HFFc6 (cell line): Measurements from ENCODE around the gene HVCN1. TPM values are rescaled to one million over a fixed set of nuclear protein-coding genes. Genes with fewer than 3 reads are reported as not detected.

ENCODE experiments used
- DNase-seq: peaks from one replicate; pipeline ENCODE4 v3.0.0-alpha.2; 2018
- H3K27ac Mint-ChIP-seq: 2 replicates; pipeline ENCODE4 v1.8.0; 2020; ENCODE audit warnings: mild to moderate bottlenecking, mixed read lengths
- H3K27me3 Mint-ChIP-seq: 2 replicates; pipeline ENCODE4 v1.8.0; 2021; ENCODE audit warnings: mild to moderate bottlenecking, moderate library complexity, mixed read lengths; ENCODE audit not compliant: insufficient read depth
- H3K36me3 Mint-ChIP-seq: 2 replicates; pipeline ENCODE4 v1.8.0; 2021; ENCODE audit warnings: low read depth, mixed read lengths
- H3K4me1 Mint-ChIP-seq: 2 replicates; pipeline ENCODE4 v1.8.0; 2020; ENCODE audit warnings: low read depth, mixed read lengths
- H3K4me3 Mint-ChIP-seq: 2 replicates; pipeline ENCODE4 v1.8.0; 2020; ENCODE audit warnings: mild to moderate bottlenecking, moderate library complexity, mixed read lengths
- H3K9me3 Mint-ChIP-seq: 2 replicates; pipeline ENCODE4 v1.8.0; 2020; ENCODE audit warnings: mild to moderate bottlenecking, mixed read lengths
- CTCF ChIP-seq: fragments of 200-600 bp; sonication (generic); IDR thresholded peaks from 2 replicates; pipeline ENCODE4 v1.5.0; 2021; ENCODE audit warnings: antibody characterized with exemption, mild to moderate bottlenecking
- total RNA-seq, 6 experiments: library from RNA; stranded (reverse); fragmentation: NEBNext Ultra II Directional; extraction: Animal tissue kit (Norgen Biotek cat#: 25700); gene quantifications; 2 replicates in 1 of 6; 3 replicates in 5 of 6; pipeline ENCODE4 v1.2.3, GENCODE V29; 2021

HVCN1 gene
- total RNA-seq, 6 experiments from 2014 or later = 0.09 to 0.71 (median 0.33) TPM; not detected in 1

- TF ChIP-seq CTCF = no peak
- Mint-ChIP-seq H3K4me1 (0 out of 2 replicates have a peak, but pooled peaks cover under 1% of the 10 kb centered on the region), H3K27me3 (peaks cover 44% of the 10 kb centered on the region), H3K9me3 (peaks cover 4% of the 10 kb centered on the region; the same call in 1 of the 2 replicates), H3K27ac (no peak overlapping the region), H3K4me3 (no peak overlapping the region), H3K36me3 (no peaks in the 10 kb centered on the region)
- no peak for DNase-seq
These were observed 4.5 kb downstream of the HVCN1 start for GRCh38 chr12:110684312-110684836.

- Mint-ChIP-seq H3K4me3 (no peak overlapping the region), H3K27ac (no peak overlapping the region), H3K4me1 (no peaks in the 10 kb centered on the region), H3K9me3 (peaks cover 4% of the 10 kb centered on the region; the same call in 1 of the 2 replicates), H3K27me3 (peaks cover 43% of the 10 kb centered on the region), H3K36me3 (no peaks in the 10 kb centered on the region)
- no peak for DNase-seq
- TF ChIP-seq CTCF = no peak
These were observed 5.0 kb downstream of the HVCN1 start for GRCh38 chr12:110683888-110684287.

- no peak for DNase-seq
- peaks cover 3% of the 10 kb centered on the region; the same call in 1 of the 2 replicates for H3K9me3 Mint-ChIP-seq
- H3K4me3 Mint-ChIP-seq = no peak overlapping the region
- no peak overlapping the region for H3K27ac Mint-ChIP-seq
- H3K27me3 Mint-ChIP-seq = peaks cover 30% of the 10 kb centered on the region
- H3K36me3 Mint-ChIP-seq = no peaks in the 10 kb centered on the region
- no peaks in the 10 kb centered on the region for H3K4me1 Mint-ChIP-seq
- no peak for TF ChIP-seq CTCF
These were observed 8.9 kb downstream of the HVCN1 start for GRCh38 chr12:110680032-110680431.

GRCh38 chr12:110679201-110679600 lies 9.7 kb downstream of the HVCN1 start:
- DNase-seq = no peak
- Mint-ChIP-seq H3K36me3 (no peaks in the 10 kb centered on the region), H3K27me3 (peaks cover 31% of the 10 kb centered on the region), H3K4me3 (no peak overlapping the region), H3K9me3 (no peaks in the 10 kb centered on the region; the same call in 1 of the 2 replicates), H3K4me1 (no peaks in the 10 kb centered on the region), H3K27ac (no peak overlapping the region)
- no peak for TF ChIP-seq CTCF

GRCh38 chr12:110677982-110678381 lies 10.9 kb downstream of the HVCN1 start:
- Mint-ChIP-seq H3K9me3 (no peaks in the 10 kb centered on the region; the same call in 1 of the 2 replicates), H3K4me1 (no peaks in the 10 kb centered on the region), H3K27me3 (peaks cover 31% of the 10 kb centered on the region), H3K4me3 (no peak overlapping the region), H3K36me3 (no peaks in the 10 kb centered on the region), H3K27ac (no peak overlapping the region)
- no peak for DNase-seq
- TF ChIP-seq CTCF = no peak
